IPS DF 19.7 (cell line): Measurements from ENCODE around the gene KCNMA1.

Source experiments
- DNase-seq: peaks from one replicate; pipeline ENCODE4 v3.0.0-alpha.2; 2013; ENCODE audit warnings: low read depth, low spot score

Gene KCNMA1

GRCh38 chr10:77333610-77334340, 303.8 kb downstream of the KCNMA1 start:
- DNase-seq, result no peak

- no peak for DNase-seq
These were observed 305.4 kb downstream of the KCNMA1 start for GRCh38 chr10:77332256-77332655.

DNA sequence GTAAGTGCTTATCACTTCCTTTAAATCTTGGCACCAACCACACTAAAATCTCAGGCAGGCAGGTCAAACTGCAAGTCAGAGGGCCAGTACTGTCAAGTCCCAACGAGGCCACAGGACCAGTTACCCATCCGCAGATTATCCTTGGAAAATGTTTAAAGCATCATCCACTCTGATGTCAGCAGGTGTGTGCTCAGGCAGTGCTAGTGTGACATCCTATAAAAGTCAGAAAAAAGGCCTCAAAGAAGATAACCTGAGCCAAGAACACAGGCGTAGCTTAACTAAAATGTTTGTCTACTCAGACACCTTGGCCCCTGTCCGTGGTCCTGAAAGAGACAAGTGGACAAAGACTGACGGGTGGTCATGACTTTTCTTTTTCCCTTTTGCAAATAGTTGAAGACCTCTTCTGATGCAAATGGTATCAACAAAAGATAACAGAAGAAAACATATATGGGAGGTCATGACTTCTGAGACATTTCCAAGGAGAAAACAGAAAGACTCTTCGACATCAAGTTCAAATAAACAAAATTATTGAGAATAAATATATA, 309.3 kb downstream of the KCNMA1 start:
- DNase-seq, result no peak

GRCh38 chr10:77325233-77325537, 312.4 kb downstream of the KCNMA1 start:
- no peak for DNase-seq

DNA sequence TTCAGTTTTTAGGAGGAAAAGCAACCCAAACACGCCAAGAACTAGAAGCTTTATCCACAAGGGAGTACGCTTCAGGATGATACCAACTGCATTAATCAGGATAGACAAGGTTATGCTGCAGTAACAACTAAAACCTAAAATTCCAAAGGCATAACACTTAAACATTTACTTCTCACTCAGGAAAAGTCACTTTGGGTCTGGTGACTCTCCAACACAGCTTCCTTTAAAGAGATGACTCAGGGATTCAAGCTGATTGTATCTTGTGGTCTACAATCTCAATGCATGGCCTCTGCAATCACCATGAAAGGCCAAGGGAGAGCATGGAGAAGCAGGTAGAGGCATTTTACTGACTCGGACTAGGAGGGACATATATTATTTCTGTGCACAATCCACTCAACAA, 315.8 kb downstream of the KCNMA1 start:
- no peak for DNase-seq

- DNase-seq, result no peak
These were observed 316.6 kb downstream of the KCNMA1 start for GRCh38 chr10:77320971-77321471.

DNA sequence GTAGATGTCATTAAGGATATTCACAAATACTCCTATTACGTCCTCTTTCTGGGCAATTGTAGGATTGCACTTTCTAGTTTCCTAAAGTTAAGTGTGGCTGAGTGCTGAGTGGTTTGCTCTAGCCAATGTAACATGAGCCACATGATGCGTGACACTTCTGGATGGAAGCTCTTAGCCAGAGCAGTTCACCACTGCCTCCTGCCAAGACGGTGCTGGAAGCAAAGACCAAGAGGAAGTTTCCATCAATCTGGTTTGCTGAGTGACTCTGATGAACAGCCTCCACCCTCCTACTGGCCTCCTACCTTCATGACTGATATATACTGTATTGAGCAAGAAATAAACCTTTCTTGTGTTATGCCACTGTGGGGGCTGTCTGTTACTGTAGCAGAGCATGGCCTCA, 318.1 kb downstream of the KCNMA1 start:
- no peak for DNase-seq

DNA sequence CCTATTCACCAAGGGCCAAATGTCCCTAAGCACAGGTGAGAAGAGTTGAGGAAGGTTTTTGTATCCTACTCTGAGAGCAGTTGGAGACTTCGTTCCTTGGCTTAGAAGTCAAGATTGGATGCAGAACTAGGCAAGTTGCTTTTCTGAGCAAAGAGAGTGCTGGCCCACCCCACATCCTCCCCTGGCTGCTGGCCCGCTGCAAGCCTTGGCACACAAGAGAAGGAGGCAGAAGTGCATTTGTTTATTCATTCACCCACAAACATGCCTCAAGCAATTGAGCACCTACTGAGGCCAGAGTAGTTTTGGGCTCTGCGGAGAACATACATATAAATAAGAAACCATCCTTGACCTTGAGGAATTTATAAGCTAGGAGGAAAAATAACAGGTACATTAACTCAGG, 318.9 kb downstream of the KCNMA1 start:
- DNase-seq, result no peak

DNA sequence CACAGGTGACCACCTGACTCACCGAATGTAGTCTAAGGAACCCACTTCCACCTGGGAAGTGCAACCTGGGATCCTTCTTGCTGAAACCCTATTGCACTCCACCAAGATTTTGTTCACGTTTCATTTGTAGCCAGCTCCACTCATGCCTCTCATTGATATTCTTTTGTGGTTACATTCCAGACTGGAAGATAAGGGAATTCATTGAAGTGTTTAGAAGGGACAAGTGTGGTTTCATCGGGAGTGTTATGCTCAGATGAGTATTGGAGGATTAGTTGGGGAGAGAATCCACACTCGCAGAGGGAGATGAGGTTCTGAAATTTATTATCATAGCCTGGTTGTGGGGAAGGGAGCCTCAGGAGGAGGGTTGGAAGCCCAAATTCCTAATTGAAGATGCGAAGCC, 320.4 kb downstream of the KCNMA1 start:
- DNase-seq, result no peak

GRCh38 chr10:77315496-77316129, 322.0 kb downstream of the KCNMA1 start:
- DNase-seq, result no peak

DNA sequence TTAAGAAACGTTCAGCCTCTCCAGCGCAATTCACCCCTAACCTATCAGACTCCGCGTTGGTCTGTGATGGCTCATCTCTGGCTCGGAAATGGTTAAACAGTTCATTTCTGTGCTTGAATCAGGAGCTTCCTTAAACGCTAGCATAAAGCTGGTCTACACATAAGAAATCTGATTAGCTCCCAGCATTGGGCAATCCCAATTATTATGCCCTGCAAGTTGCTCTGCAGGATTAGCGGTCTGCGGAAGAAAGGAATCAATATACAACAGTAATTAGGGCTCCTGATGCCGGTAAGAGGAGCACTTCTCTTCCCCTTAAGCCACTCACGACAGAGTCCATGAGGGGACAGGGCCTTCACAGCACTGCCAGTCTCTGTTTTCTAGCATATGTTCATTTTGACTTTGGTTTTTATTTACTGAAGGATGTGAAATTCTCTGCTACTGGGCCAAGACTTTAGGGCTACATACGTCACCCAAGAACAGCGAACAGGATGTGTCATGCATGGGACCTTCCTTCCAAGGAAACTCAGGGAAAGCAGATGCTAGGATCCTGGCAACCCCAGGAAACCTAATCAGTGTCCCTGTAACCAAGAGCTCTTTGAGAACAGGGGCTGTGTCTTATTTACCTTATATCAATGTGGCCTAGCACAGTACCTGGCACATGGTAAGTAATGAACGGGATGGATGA, 324.4 kb downstream of the KCNMA1 start:
- DNase-seq, result no peak

- DNase-seq, result peak; percentile 45
These were observed 326.4 kb downstream of the KCNMA1 start for GRCh38 chr10:77311186-77311585.

DNA sequence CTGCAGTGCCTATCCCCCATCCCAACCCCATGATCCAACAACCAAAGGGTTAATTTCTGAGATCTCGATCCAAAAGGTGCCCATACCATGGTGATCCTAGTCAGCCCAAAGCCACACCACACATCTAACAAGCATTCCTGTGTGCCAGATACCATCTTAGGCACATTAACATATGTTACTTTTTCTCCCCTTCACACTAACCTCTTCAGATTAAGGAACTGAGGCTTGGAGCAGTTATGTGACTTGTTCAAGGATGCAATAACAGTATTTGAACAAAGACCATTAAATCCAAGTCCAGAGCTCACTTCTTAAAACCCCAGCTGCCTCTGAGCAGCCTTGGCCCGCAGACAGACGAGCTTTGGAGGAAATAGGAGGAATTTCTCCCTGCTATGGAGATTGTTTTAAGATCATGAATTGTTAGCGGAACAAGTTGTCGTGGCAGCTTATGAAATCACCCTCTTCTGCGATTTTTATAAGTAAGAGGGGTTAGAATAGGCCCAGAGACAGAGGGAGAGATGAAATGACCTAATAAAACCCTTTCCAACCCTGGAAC, 327.2 kb downstream of the KCNMA1 start:
- no peak for DNase-seq

DNA sequence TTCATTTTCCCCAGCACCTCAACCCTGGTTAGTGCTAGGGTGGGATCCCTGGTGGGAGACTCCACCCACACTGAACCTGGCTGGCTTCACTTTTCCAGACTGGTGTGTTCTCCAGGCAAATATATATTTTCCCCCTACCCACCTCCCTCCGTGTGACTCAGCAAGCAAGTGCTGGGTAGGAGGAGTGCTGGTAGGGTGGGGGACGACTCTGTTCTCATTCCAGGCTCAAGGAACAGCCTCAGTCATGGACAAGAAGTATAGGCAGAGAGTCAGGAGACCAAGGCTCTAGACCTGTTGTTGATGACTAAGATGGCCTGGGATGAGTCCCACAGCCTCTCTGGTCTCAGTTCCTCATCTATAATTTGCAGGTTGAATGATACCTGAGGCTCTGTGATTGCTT, 328.1 kb downstream of the KCNMA1 start:
- DNase-seq, result no peak

DNA sequence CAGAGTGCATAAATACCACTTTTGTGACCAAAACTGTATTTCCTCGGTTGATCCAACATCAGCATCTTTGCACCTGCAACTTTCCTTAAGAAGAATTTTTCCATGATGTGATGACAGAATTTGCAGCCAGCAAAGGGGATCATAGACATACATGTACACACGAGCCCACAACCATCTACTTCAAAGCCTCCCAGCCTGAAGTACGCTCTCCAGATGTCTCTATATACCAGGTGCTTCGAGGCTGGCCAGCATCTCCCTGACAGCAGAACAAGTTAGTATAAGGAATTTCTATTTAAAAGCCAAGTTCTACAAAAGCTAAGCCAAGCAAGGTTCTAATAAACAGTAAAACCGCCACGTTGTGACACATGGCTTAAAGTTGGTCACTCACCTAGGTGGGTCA, 328.5 kb downstream of the KCNMA1 start:
- DNase-seq, result no peak

DNA sequence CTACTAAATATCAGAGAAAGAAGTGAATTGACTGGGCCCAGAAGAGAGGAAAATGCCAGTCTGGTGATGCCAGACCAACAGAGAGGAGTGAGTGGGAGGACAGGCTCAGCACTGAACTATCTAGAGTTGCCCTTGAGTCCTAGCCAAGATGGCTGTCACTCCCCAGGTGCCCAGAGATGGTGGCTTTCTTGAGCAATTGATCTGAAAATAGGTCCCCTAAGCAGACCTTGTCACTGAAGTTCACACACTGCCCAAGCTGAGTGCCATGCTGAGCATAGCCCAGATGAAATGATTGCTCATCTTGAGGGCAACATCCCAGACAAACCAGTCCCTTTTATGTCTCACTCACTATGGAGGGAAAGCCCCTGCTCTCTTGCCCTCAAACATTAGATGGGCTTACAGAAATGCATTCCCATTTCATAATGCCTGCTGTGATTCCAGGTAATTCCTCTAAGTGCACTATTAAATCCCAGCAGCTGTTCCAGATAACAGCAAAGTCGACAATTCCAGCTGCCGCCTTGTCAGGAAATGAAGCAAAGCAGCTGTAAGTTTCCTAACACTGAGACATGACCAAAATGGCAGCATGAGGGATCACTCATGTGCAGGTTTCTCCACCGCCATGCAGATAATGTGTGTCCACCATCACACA, 329.4 kb downstream of the KCNMA1 start:
- no peak for DNase-seq

DNA sequence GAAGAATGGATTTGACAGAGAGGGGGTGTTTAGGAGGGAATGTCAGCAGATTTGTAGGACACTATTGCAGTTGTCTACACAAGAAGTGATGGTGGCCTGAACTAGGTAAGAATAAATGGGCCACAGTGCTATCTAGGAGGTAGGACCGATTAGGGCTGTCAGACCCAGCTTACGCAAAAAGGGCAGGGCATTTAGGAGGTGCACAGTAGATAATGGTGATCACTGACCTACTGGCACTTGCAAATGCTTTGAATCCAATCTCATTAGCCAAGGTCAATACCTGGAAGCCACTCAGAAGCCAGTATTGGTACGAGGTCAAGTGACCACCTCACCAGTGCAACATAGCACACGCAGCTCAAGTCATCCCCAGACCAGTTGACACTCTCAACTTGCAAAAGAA, 330.9 kb downstream of the KCNMA1 start:
- DNase-seq, result no peak

DNA sequence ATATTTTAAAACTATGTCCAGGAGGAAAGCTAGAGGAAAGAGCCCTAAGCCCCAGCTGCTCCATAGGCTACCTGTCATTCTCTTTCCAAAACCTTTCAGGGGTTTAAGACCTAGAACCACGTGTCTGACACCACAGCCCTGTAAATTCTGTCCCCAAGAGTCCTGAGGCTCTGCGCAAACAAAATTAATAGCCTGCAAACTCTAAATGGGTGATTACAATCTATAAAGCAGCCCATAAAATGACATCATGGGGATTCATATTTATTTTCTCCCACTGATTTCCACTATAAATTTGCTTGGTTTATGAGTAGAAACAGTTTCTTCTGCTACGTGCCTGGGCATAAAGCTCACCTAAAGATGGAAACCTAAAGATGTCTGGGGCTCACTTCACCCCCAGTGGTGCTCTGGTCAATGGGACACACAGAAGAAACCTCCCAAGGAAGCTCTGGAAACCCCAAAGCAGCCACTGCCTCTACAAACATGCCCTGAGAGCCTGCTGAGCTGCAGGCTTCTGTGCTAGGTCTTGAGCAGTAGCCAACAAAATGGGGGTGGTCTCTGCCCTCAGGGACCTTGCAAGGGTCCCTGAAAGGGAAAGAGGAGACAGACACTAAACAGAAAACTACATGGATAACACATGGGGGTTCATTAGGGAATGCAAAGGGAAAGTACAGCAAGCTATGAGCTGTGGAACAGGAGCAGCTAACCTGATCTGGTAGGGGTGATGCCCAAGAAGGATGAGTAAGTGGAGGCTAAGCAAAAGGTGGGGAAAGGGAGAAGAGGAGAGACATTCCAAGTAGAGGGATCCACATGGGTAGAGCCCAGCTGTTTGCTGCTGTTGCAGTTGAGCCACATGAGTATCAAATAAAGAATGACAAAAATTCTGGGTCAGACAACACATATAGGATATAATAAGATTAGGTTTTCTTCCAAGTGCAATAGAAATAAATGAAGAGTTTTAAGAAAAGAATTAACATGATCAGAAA, 331.7 kb downstream of the KCNMA1 start:
- no peak for DNase-seq

- DNase-seq, result no peak
These were observed 333.4 kb downstream of the KCNMA1 start for GRCh38 chr10:77304192-77304591.

- DNase-seq, result no peak
These were observed 336.3 kb downstream of the KCNMA1 start for GRCh38 chr10:77301305-77301730.
